Naive thymus-derived CD8-positive, alpha-beta T cell (primary cell): ENCODE data around the gene MXRA7. TPM values are rescaled to one million over a fixed set of nuclear protein-coding genes. Genes with fewer than 3 reads are reported as not detected.
"Not testable (repeated sequence)": the region's sequence is repeated elsewhere in the genome, so short reads cannot be mapped to it uniquely, and the experiment has no call there.

ENCODE experiments used
- ATAC-seq, 2 donors: fragments of 150-1000 bp; cut with Tn5 transposase in 1 of 2; sonication (Bioruptor Pico), chemical (Tn5 transposase) in 1 of 2; 1 replicate in 1 of 2; 2 replicates in 1 of 2; pipeline ENCODE4 v1.10.0; 2021; ENCODE audit warnings: mild to moderate bottlenecking in 2 of 2, moderate library complexity in 2 of 2
- POLR2A ChIA-PET: fragments of 350-600 bp; sonication (Branson Sonifier 250); formaldehyde crosslinking; loops from one replicate; lab custom pipeline; 2021; ENCODE audit warnings: antibody characterized with exemption; lab: Charles Lee
- DNase-seq, 10 donors: peaks; one replicate each; pipeline versions ENCODE4 v3.0.0 to v3.0.0-alpha.2; 2020 to 2022
- H3K27ac Mint-ChIP-seq, 10 donors: one replicate each; pipeline ENCODE4 v1.8.0; 2020 to 2022; ENCODE audit warnings: mild to moderate bottlenecking in 10 of 10, mixed read lengths in 10 of 10, moderate library complexity in 4 of 10, inconsistent platforms in 1 of 10
- H3K27me3 Mint-ChIP-seq, 5 donors: one replicate each; pipeline ENCODE4 v1.8.0; 2021 to 2022; ENCODE audit warnings: mixed read lengths in 5 of 5
- H3K36me3 Mint-ChIP-seq, 3 donors: one replicate each; pipeline ENCODE4 v1.8.0; 2020 to 2022; ENCODE audit warnings: mixed read lengths in 3 of 3, mild to moderate bottlenecking in 2 of 3, inconsistent platforms in 1 of 3
- H3K4me1 Mint-ChIP-seq, 4 donors: one replicate each; pipeline ENCODE4 v1.8.0; 2021 to 2022; ENCODE audit warnings: mixed read lengths in 4 of 4
- H3K4me3 Mint-ChIP-seq, 10 donors: one replicate each; pipeline ENCODE4 v1.8.0; 2020 to 2022; ENCODE audit warnings: mild to moderate bottlenecking in 10 of 10, mixed read lengths in 10 of 10, moderate library complexity in 6 of 10, inconsistent platforms in 1 of 10
- H3K9me3 Mint-ChIP-seq, 9 donors: one replicate each; pipeline ENCODE4 v1.8.0; 2020 to 2022; ENCODE audit warnings: mixed read lengths in 9 of 9, mild to moderate bottlenecking in 3 of 9, inconsistent platforms in 1 of 9, moderate library complexity in 1 of 9
- polyA plus RNA-seq, 3 donors: library from polyadenylated mRNA; unstranded; fragments of 300-500 nt; fragmentation: Illumina TruSeq; gene quantifications; one replicate each; pipeline ENCODE4 v1.2.3, GENCODE V29; 2021
- total RNA-seq, 8 experiments: library from RNA in 2 of 8; stranded (reverse) in 2 of 8; gene quantifications; one replicate each; pipeline ENCODE4 v1.2.3 and lab custom pipeline; 2021 to 2026

The MXRA7 gene
- total and polyA plus RNA-seq, 5 experiments from 2014 or later = 2.2 to 25.3 (median 13.9) TPM

- Mint-ChIP-seq H3K27ac (peak overlapping the region in 3 of 10 donors; percentile 25 to 74 (median 71)), H3K27me3 (no peaks in the 10 kb centered on the region), H3K4me3 (no peak overlapping the region), H3K4me1 (peaks cover 0 to 7% (median 1%) of the 10 kb centered on the region in 4 donors), H3K9me3 (no peaks in the 10 kb centered on the region), H3K36me3 (no peaks in the 10 kb centered on the region)
- POLR2A ChIA-PET = interaction anchor here (0.6 kb wide), 1 partner anchor 145 kb away, joined by 3 read pairs; no protein-coding TSS in a partner anchor
- no peak for ATAC-seq
- DNase-seq = peak in 1 of 10 donors; percentile 16
These were observed 9.2 kb downstream of the MXRA7 start for GRCh38 chr17:76701471-76701967.

DNA sequence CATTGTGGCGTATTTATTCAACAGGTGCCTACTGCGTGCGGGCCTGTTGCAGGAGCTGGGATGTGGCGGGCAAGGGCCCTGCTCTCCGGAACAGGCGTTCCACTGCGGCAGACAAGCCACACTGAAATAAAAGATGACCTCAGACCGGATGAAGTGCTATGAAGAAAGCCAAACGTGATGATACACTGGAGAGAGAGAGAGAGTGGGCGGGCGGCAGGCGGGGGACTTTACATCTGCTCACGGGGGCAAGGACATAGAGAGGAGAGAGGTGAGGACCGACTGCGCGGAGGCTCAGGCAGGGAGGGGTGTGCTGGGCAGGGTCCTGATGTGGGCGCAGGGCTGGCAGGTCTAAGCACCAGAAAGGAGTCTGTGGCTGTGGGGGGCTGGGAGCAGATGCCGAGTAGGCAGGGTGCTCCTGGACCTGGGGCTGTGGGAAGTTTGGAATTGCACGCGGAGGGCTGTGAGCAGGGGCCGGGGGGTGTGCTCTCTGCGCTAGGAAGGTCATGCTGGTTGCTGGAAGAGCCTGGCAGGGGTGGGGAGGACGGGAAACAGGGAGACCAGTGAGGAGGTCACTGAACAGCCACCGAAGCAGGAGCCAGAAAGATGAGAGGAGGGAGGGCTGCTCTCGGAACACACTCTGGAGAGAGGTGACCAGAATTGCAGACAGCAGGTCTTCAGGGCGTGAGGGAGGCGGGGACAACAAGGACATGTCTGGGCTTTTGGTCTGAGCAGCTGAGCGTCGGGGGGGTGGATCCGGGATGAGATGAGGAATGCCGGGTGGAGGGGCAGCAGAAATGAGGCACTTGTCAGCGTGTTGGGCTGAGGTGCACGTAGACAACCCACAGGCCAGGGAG, 9.9 kb downstream of the MXRA7 start:
- POLR2A ChIA-PET = interaction anchor here (0.6 kb wide), 1 partner anchor 144 kb away, joined by 3 read pairs; no protein-coding TSS in a partner anchor
- ATAC-seq (peak; percentile 56 to 77), DNase-seq (peak in 1 of 10 donors; percentile 62)
- no peaks in the 10 kb centered on the region for H3K9me3 Mint-ChIP-seq
- H3K4me3 Mint-ChIP-seq = peak overlapping the region in 6 of 10 donors; percentile 1 to 52 (median 24)
- peak overlapping the region in 9 of 10 donors; percentile 4 to 86 (median 43) for H3K27ac Mint-ChIP-seq
- no peaks in the 10 kb centered on the region for H3K36me3 Mint-ChIP-seq
- H3K4me1 Mint-ChIP-seq = peaks cover 0 to 8% (median 2%) of the 10 kb centered on the region in 4 donors
- no peaks in the 10 kb centered on the region for H3K27me3 Mint-ChIP-seq

DNA sequence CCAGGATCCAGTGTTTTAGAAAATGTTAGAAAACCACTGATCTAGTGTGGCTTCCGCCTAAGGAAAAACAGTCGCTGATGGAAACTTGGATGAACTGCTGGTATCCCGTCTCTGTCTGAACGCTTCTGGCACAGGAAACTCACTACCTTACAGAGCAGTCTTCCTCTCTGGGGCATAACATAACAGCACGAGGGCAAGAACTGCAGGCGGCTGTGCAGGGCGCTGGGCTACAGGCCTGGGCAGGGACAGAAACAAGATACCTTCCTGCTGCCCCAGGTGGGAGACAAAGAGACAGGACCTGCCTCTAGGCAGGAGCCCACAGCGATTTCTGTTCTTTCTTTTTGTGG, 10.5 kb downstream of the MXRA7 start:
- H3K9me3 Mint-ChIP-seq = no peaks in the 10 kb centered on the region
- ATAC-seq (peak in 1 of 2 donors; percentile 39), DNase-seq (peak in 1 of 10 donors; percentile 4)
- no peaks in the 10 kb centered on the region for H3K36me3 Mint-ChIP-seq
- no peaks in the 10 kb centered on the region for H3K27me3 Mint-ChIP-seq
- peak overlapping the region in 7 of 10 donors; percentile 11 to 86 (median 43) for H3K27ac Mint-ChIP-seq
- POLR2A ChIA-PET = no interaction called here
- H3K4me1 Mint-ChIP-seq = peaks cover 2 to 14% (median 5%) of the 10 kb centered on the region in 4 donors
- H3K4me3 Mint-ChIP-seq = peak overlapping the region in 1 of 10 donors; percentile 1

GRCh38 chr17:76698466-76698977, 12.2 kb downstream of the MXRA7 start:
- not testable (repeated sequence) for H3K4me3 Mint-ChIP-seq, H3K9me3 Mint-ChIP-seq
- POLR2A ChIA-PET = interaction anchor here (0.6 kb wide), 1 partner anchor 211 kb away, joined by 4 read pairs; no protein-coding TSS in a partner anchor

DNA sequence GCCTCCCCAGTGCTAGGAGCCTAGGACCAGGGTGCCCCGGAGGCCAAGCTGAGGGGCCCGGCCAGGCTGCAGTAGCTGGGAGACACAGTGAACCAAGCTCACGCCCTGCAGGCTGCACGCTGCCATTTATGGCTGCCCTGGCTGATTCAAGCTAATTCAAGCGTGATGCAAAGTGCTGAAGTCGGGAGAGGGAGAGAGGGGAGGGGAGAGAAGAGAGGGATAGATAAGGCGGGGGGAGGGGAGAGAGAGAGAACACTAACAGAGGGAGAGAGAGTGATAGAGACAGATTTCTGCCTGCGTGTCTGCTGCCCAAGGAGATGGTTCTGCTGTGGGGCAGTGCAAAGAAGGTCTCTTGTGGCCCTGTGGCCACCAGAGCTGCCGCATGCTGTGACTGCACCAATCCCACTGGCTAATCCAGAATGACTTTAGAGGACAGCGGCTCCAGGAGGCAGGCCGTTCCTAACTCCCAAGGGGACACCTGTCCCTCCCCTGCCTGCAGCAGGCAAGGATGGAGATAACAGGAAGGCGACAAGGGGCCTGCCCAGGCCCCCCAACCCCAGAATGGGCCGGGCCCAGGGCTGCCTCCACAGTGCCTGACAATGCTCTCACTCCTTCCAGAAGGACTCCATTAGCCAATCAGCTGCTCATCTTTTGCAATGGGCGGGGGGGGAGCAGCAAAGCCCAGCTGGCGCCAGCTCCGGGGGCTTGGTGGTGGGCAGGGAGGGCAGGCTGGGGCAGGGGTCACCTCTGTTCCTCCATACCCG, 12.9 kb downstream of the MXRA7 start:
- Mint-ChIP-seq H3K4me3 (no peak overlapping the region), H3K9me3 (no peaks in the 10 kb centered on the region), H3K27ac (peak overlapping the region in 1 of 10 donors; percentile 88), H3K27me3 (no peaks in the 10 kb centered on the region), H3K36me3 (no peaks in the 10 kb centered on the region), H3K4me1 (peaks cover 2 to 14% (median 5%) of the 10 kb centered on the region in 4 donors)
- no peak for ATAC-seq
- POLR2A ChIA-PET = interaction anchor here (0.6 kb wide), 1 partner anchor 211 kb away, joined by 4 read pairs; no protein-coding TSS in a partner anchor
- DNase-seq = no peak

More at GRCh38 chr17:76698466-76698977, 12.2 kb downstream of the MXRA7 start:
- ATAC-seq, H3K36me3 Mint-ChIP-seq, H3K27me3 Mint-ChIP-seq, H3K27ac Mint-ChIP-seq: not testable (repeated sequence)
- H3K4me1 Mint-ChIP-seq = peaks cover 2 to 14% (median 5%) of the 10 kb centered on the region in 4 donors
- DNase-seq = peak in 1 of 10 donors; percentile 42

- no peaks in the 10 kb centered on the region for H3K9me3 Mint-ChIP-seq
- H3K4me1 Mint-ChIP-seq = peaks cover 2 to 14% (median 5%) of the 10 kb centered on the region in 4 donors
- no peak for ATAC-seq
- DNase-seq = no peak
- H3K4me3 Mint-ChIP-seq = no peak overlapping the region
- H3K36me3 Mint-ChIP-seq = no peaks in the 10 kb centered on the region
- POLR2A ChIA-PET = no interaction called here
- H3K27me3 Mint-ChIP-seq = no peaks in the 10 kb centered on the region
- peak overlapping the region in 2 of 10 donors; percentile 72 to 83 for H3K27ac Mint-ChIP-seq
These were observed 13.7 kb downstream of the MXRA7 start for GRCh38 chr17:76696763-76697701.

DNA sequence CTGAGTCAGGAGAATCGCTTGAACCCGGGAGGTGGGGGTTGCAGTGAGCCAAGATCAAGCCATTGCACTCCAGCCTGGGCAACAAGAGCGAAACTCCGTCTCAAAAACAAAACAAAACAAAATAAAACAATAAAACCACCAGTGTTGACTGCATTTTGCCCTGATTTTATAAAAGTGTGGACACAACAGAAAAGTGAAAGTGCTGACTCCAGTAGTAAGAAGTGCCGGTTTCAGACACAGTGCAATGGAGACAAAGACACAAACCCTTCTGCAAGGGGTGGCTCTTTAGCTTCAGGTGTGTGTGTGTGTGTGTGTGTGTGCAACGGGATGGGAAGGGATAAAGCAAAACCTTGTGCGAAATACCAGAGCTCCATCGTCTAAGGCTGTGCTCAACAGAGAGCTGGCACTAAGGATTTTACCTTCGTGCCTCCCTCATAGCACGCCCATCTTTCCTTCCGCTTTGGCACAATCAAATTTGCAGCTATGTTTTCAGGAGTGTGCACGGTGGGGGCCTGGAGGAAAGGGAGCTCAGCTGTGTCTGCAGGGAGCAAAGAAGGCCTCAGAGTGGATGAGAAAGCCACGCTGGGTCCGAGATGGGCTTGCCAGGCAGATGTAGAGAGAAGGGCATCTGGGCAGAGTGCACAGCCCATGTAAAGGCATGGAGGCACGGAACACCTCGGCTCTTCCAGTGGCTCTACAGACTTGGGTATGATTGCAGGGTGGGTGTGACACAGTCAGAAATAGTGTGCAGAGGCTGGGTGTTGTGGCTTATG, 15.5 kb downstream of the MXRA7 start:
- POLR2A ChIA-PET = interaction anchor here (0.6 kb wide), 1 partner anchor 64 kb away, joined by 4 read pairs; no protein-coding TSS in a partner anchor
- no peak overlapping the region for H3K4me3 Mint-ChIP-seq
- H3K36me3 Mint-ChIP-seq = no peaks in the 10 kb centered on the region
- H3K27me3 Mint-ChIP-seq = no peaks in the 10 kb centered on the region
- DNase-seq = no peak
- H3K9me3 Mint-ChIP-seq = no peaks in the 10 kb centered on the region
- H3K4me1 Mint-ChIP-seq = peaks cover 2 to 10% (median 5%) of the 10 kb centered on the region in 4 donors
- no peak for ATAC-seq
- H3K27ac Mint-ChIP-seq = peak overlapping the region in 2 of 10 donors; percentile 52 to 74

- Mint-ChIP-seq H3K4me1 (peaks cover under 1 to 8% (median 5%) of the 10 kb centered on the region in 4 donors), H3K36me3 (no peaks in the 10 kb centered on the region), H3K9me3 (no peaks in the 10 kb centered on the region), H3K27ac (peak overlapping the region in 1 of 10 donors; percentile 67), H3K27me3 (no peaks in the 10 kb centered on the region), H3K4me3 (no peak overlapping the region)
- no peak for ATAC-seq
- POLR2A ChIA-PET = no interaction called here
- no peak for DNase-seq
These were observed 19.2 kb downstream of the MXRA7 start for GRCh38 chr17:76691379-76692191.

- H3K9me3 Mint-ChIP-seq = no peaks in the 10 kb centered on the region
- H3K27me3 Mint-ChIP-seq = no peaks in the 10 kb centered on the region
- H3K27ac Mint-ChIP-seq = no peak overlapping the region
- no peaks in the 10 kb centered on the region for H3K36me3 Mint-ChIP-seq
- POLR2A ChIA-PET = no interaction called here
- ATAC-seq (no peak), DNase-seq (no peak)
- peaks cover 0 to 5% (median 3%) of the 10 kb centered on the region in 4 donors for H3K4me1 Mint-ChIP-seq
- no peak overlapping the region for H3K4me3 Mint-ChIP-seq
These were observed 20.0 kb downstream of the MXRA7 start for GRCh38 chr17:76690596-76691280.

DNA sequence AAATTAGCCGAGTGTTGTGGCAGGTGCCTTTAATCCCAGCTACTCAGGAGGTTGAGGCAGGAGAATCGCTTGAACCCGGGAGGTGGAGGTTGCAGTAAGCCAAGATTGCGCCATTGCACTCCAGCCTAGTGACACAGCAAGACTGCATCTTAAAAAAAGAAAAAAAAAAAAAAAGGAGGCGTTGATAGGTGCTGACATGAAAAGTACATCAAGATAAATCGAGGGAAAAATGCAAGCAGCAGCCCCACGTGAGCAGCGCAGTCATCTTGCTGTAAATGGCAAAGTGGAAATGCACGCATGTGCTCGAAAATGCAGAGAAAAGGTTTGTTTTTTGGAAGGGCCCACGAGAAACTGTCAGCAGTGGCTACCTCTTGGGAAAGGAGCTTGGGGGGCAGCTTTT, 20.9 kb downstream of the MXRA7 start:
- Mint-ChIP-seq H3K36me3 (no peaks in the 10 kb centered on the region), H3K27me3 (no peaks in the 10 kb centered on the region), H3K27ac (no peak overlapping the region), H3K4me1 (no peaks in the 10 kb centered on the region), H3K4me3 (no peak overlapping the region), H3K9me3 (no peaks in the 10 kb centered on the region)
- DNase-seq (no peak), ATAC-seq (no peak)
- POLR2A ChIA-PET = no interaction called here
